ENCODE measurements around the gene IFI35. TPM values are rescaled to one million over a fixed set of nuclear protein-coding genes. Genes with fewer than 3 reads are reported as not detected.
"Not testable (repeated sequence)": the region's sequence is repeated elsewhere in the genome, so short reads cannot be mapped to it uniquely, and the experiment has no call there.

Gene IFI35
- total and polyA plus RNA-seq, 9 donors: 13.0 to 39.7 (median 29.7) TPM

- H3K9me3 ChIP-seq: no peaks in the 10 kb centered on the region
- no peak overlapping the region for H3K4me3 ChIP-seq
- peak in 1 of 5 donors; percentile 37 for DNase-seq
- intact Hi-C loops (cut with DNase I): no loop called here
- no peaks in the 10 kb centered on the region for H3K4me1 ChIP-seq (ENCODE audit: insufficient read depth)
- no peaks in the 10 kb centered on the region for H3K36me3 ChIP-seq
- TF ChIP-seq CTCF (IDR thresholded peaks at IDR 0.05) (no peak), EP300 (IDR thresholded peaks at IDR 0.05) (no peak), POLR2A (IDR thresholded peaks at IDR 0.05) (no peak)
- no peak overlapping the region for H3K27ac ChIP-seq
- WGBS, 3 donors: 38 to 43% (median 39%) methylated on average over 5 of the region's 5 CpGs
- H3K27me3 ChIP-seq: no peaks in the 10 kb centered on the region
These were observed 37.5 kb upstream of the IFI35 start for GRCh38 chr17:42969001-42969581.

- TF ChIP-seq POLR2A (IDR thresholded peaks at IDR 0.05) (no peak), CTCF (IDR thresholded peaks at IDR 0.05) (no peak), EP300 (IDR thresholded peaks at IDR 0.05) (no peak)
- Histone ChIP-seq H3K27ac (no peak overlapping the region), H3K4me3 (no peak overlapping the region), H3K27me3 (no peaks in the 10 kb centered on the region), H3K36me3 (no peaks in the 10 kb centered on the region), H3K9me3 (no peaks in the 10 kb centered on the region), H3K4me1 (ENCODE audit: insufficient read depth) (no peaks in the 10 kb centered on the region)
- intact Hi-C loops (cut with DNase I): no loop called here
- DNase-seq: no peak
- WGBS, 3 donors: 73 to 85% (median 80%) methylated on average over 5 of the region's 5 CpGs
These were observed 35.0 kb upstream of the IFI35 start for GRCh38 chr17:42971589-42971988.

- H3K4me3 ChIP-seq; H3K4me1 ChIP-seq (ENCODE audit: insufficient read depth); H3K9me3 ChIP-seq; intact Hi-C loops (cut with DNase I); H3K27me3 ChIP-seq; H3K27ac ChIP-seq; H3K36me3 ChIP-seq; DNase-seq: not testable (repeated sequence)
- 75 to 86% (median 76%) methylated on average over 5 to 11 of the region's 18 CpGs for WGBS, 3 donors
These were observed 33.3 kb upstream of the IFI35 start for GRCh38 chr17:42973323-42973722.

- Histone ChIP-seq H3K4me1 (ENCODE audit: insufficient read depth) (peaks cover 4% of the 10 kb centered on the region), H3K36me3 (no peaks in the 10 kb centered on the region), H3K27me3 (no peaks in the 10 kb centered on the region), H3K9me3 (no peaks in the 10 kb centered on the region), H3K4me3 (no peak overlapping the region), H3K27ac (no peak overlapping the region)
- no peak for DNase-seq
- TF ChIP-seq POLR2A (IDR thresholded peaks at IDR 0.05) (no peak), CTCF (IDR thresholded peaks at IDR 0.05) (no peak), EP300 (IDR thresholded peaks at IDR 0.05) (no peak)
- intact Hi-C loops (cut with DNase I): no loop called here
- 27 to 35% (median 34%) methylated on average over 2 of the region's 2 CpGs for WGBS, 3 donors
These were observed 31.3 kb upstream of the IFI35 start for GRCh38 chr17:42975265-42975664.

GRCh38 chr17:42975701-42976100, 30.9 kb upstream of the IFI35 start:
- H3K27ac ChIP-seq; DNase-seq; H3K27me3 ChIP-seq; H3K4me3 ChIP-seq; intact Hi-C loops (cut with DNase I); H3K9me3 ChIP-seq; H3K36me3 ChIP-seq; H3K4me1 ChIP-seq (ENCODE audit: insufficient read depth): not testable (repeated sequence)
- WGBS, 3 donors: 86 to 87% (median 86%) methylated on average over 16 of the region's 16 CpGs
